GM21786 (cell line): Measurements from ENCODE around the gene COL6A1.

ENCODE experiments used
- ATAC-seq: cut with Tn5 transposase; IDR thresholded peaks from one replicate; pipeline ENCODE4 v1.9.1; 2021; ENCODE audit not compliant: unreplicated experiment

The COL6A1 gene, protein sequence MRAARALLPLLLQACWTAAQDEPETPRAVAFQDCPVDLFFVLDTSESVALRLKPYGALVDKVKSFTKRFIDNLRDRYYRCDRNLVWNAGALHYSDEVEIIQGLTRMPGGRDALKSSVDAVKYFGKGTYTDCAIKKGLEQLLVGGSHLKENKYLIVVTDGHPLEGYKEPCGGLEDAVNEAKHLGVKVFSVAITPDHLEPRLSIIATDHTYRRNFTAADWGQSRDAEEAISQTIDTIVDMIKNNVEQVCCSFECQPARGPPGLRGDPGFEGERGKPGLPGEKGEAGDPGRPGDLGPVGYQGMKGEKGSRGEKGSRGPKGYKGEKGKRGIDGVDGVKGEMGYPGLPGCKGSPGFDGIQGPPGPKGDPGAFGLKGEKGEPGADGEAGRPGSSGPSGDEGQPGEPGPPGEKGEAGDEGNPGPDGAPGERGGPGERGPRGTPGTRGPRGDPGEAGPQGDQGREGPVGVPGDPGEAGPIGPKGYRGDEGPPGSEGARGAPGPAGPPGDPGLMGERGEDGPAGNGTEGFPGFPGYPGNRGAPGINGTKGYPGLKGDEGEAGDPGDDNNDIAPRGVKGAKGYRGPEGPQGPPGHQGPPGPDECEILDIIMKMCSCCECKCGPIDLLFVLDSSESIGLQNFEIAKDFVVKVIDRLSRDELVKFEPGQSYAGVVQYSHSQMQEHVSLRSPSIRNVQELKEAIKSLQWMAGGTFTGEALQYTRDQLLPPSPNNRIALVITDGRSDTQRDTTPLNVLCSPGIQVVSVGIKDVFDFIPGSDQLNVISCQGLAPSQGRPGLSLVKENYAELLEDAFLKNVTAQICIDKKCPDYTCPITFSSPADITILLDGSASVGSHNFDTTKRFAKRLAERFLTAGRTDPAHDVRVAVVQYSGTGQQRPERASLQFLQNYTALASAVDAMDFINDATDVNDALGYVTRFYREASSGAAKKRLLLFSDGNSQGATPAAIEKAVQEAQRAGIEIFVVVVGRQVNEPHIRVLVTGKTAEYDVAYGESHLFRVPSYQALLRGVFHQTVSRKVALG

DNA sequence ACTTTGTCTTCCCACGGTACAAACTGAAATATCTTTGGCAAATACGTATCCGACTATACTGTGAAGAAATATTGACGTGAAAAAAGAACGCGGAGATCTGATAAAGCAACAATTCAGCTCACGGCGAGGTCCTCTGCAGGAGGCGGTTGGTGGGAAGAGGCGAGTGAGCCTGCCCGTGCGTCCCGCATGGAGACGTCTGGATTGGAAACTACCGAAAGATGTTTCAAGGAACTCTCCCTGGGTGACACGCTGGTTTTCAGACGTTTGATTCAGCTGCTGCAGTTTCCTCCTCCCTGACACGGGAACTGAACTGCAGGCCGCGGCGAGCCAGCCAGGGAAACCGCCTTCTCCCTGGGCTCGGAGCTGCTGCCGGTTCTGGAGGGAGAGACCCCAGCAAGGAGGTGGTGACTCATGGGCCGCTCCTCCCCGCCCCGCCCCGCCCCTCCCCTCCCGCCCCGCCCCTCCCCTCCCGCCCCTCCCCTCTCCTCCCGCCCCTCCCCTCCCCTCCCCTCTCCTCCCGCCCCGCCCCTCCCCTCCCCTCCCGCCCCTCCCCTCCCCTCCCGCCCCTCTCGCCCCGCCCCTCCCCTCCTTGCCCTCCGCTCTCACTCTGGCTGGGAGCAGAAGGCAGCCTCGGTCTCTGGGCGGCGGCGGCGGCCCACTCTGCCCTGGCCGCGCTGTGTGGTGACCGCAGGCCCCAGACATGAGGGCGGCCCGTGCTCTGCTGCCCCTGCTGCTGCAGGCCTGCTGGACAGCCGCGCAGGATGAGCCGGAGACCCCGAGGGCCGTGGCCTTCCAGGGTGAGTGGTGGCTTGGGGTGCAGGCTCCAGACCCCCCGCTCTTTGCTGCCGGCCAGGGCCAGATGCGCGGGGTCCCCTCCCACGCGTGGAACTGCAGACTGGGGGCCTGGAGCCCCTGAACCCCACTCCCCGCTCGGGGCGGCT is at the start of gene COL6A1:
Gene COL6A1 (plus strand): TSS at position 620 of the 941 bp plus-strand sequence. CDS start 81 bp downstream, at position 701.
- no peak for ATAC-seq

DNA sequence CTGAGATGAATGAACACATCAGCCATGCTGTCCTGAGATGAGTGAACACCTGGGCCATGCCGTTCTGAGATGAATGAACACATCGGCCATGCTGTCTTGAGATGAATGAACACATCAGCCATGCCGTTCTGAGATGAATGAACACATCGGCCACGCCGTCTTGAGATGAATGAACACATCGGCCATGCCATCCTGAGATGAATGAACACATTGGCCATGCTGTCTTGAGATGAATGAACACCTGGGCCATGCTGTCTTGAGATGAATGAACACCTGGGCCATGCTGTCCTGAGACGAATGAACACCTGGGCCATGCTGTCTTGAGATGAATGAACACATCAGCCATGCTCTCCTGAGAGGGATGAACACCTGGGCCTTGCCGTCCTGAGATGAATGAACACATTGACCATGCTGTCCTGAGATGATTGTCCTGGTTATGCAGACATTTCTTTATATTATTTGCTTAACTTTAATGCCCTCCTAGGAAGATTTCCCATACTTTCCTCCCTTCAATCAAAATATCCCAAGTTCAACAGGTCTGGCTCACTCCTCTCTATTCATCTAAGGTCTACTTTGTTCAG is 48.6 kb upstream of the COL6A1 start:
- ATAC-seq = no peak

DNA sequence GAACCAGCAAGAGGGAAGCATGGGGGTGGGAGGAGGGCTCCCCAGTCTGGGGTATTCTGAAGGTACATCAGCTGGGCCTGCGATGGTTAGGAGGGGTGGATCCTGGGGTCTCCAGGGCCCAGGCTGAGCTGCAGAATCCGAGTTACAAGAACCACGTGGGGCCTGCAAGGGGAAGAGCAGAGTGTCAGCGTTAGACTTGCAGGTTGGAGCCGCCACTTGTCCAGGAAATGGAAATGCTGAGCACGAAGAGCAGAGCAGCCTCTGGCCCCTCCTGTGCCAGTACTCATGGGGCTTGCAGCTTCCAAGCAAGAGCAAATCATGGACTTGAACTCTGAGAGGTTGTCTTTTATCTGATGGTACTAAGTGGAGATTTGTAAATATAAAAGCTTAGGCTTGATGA is 47.5 kb upstream of the COL6A1 start:
- no peak for ATAC-seq

DNA sequence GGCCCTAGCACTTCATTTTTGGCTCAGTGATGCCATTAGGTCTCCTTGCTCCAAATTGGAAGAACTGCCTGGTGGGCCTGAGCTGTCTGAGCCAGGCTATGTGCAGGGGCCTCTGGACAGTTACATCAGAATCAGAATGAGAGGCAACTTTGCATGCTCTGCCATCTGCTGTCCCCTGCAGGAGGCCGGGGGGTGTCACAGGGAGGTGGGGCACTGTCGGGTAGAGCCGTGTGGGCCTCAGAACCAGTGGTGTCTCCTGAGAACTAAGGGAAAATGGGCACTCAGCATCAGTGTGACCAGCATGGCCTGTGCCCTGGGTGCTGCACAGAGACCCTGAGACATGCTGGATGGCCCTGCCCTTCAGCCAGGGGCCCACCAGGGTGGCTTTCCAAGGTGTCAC is 47.0 kb upstream of the COL6A1 start:
- no peak for ATAC-seq

DNA sequence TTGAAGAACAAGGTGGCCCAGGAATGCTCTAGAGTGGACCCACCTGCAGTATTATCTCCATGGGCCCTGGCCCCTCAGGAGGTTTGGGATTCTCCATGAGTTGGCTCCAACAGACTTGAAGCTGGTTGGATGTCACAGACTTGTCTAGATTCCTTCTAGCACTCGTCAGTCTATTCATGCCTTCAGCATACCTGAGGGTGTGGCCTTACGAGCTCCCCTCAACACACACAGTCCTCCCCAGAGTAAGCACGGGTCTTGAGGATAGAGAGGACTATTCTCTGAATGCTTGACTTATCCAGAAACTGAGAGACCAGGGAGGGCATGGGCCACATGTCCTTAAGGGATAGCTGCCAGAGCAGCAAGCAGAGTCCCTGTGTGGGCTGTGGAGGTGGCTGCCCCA is 45.9 kb upstream of the COL6A1 start:
- no peak for ATAC-seq

DNA sequence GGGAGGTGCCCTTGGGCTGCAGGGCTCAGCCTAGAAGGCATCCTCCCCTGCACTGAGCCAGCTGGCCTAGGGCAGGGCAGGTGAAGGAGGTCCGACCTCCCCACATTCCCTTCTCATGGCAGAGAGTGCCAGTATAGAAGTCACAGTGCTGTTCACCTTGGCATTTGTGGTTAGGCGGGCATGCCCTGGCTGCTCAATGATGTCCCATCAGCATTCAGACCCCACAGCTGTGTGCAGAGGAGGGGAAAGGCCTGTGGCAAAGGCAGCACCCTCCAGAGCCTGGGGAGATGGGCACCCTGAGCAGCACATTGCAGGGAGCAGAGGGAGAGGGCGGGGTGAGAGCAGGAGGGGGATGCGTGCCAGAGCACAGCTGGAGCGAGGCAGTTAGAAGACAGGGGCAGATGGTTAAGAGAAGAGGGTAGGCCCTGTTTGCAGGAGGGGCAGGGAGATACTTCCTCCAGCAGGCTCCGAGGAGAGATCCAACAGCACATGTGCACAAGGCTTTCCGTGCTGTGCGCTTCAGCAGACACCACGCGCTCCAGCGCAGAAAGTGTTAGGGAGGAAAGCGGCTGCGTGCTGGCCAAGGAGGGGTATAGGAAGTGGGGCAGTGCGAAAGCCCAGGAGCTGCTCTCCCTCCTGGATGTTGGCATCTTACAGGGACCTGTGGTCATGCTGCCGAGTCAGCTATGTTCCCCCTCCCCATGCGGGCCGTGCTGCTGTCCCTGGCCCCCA is 43.7 kb upstream of the COL6A1 start:
- ATAC-seq = no peak

DNA sequence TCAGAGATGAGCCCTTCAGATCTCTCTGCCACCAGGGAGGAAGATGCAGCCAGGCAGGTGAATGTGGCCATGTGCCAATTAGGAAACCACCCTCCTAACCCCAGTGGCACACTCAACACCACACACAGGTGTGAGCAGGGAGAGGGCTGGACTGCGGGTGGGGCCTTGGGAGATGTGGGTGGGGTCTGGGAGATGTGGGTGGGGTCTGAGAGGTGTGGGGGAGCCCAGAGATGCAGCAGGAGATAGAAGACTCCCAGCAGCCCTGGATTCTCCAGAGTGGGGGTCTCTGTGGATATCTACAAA is 43.2 kb upstream of the COL6A1 start:
- no peak for ATAC-seq

DNA sequence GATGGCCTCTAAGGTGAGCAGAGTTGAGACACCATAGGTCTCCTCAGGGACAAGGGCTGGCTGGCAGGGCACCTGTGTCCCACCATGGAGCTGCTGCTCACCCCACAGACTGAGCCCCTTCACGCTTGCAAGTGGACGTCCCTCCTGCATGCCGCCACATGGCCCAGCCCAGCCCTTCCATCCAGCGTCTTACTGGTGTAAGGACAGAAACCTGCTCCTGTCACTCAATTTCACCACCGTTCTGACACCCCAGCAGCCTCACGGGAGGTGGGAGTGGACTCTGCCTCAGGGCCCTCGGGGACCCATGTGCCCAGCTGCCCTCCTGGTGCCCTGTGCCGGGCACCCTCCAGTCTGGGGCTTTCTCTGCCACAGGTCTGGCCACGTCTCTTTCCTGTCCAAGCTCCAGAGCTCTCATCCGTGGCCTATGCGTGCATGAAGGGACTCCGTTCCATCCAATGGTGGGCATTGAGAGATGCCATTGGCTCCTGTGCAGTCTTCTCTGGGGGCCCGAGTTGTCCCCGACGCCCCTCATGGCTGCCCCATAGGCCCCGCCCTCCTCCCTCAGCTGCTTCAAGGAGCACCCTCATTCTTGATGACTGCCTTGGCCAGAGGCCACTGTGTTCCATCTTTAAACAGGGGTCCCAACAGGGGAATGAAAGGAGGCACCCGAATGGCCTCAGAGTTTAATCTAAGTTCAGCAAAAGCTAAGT is 42.6 kb upstream of the COL6A1 start:
- no peak for ATAC-seq

DNA sequence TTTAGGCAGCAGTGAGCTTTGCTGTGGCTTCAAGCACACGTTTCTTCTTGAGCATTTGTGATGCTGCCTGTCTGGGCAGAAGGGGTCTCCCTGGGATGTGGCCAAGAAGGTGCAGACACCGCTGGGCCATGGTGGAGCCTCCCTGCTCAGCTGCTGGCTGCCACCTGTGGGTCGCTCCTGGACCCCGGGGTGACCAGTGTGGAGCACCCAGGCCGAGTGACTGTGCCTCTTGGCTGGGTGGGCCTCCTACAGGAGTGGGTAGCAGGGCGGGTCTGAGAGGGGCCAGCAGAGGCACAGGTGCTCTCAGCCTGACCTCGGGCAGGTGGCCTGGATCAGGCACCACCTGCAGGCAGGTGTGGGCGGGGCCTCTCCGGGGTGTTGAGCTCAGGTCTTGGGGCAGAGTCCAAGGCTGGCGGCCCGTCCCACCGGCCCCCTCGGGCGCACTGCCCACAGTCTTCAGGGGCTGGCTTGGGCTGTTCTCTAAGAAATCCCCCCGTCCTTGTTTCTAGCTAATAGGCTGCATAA is 42.0 kb upstream of the COL6A1 start:
- ATAC-seq = no peak

DNA sequence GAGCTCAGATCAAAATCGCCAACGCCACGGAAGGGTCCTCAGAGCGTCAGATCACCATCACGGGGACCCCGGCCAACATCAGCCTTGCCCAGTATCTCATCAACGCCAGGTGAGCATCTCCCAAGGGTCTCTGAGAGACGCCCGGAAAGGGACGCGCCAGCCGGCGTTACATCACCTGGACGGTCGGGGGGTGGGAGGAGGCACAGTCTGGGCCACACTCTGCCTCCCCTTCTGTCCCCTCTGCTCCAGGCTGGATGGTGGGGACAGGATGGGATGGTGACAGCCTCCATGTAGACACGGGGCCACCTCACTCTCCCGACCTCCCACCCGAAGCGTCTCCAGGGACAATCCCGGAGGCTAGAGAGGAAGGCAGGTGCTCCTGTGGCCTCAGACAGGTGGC is 41.5 kb upstream of the COL6A1 start:
- ATAC-seq = no peak

DNA sequence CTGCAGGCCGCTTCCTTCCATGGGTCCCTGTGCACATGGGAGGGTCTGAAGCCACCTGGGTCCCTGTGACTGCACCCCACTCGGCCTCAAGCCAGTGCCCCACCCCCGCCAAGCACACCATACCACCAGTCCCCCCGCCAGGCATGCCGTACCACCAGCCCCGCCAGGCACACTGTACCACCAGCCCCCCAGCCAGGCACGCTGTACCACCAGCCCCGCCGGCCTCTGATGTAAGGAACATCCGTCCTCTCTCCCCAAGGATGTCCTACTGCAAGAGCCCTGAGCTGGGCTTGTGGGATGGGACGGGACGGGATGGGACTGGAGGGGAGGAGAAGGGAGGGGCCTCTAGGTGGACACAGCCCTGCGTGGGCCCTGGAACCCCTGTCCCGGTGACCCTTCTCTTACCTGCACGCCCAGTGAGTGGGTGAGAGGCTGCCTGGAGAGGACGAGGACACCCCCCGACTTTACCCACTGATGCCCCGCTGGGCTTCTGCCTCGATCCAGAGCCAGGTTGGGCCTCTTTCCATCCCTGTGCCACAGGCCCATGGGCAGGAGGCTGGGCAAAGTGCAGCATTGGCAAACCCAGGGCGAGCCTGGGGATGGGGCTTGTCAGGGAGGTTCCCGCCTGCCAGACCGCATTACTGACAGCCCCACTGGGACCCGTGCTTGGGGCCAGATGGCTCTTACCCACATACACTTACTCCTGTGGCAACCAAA is 40.8 kb upstream of the COL6A1 start:
- no peak for ATAC-seq

DNA sequence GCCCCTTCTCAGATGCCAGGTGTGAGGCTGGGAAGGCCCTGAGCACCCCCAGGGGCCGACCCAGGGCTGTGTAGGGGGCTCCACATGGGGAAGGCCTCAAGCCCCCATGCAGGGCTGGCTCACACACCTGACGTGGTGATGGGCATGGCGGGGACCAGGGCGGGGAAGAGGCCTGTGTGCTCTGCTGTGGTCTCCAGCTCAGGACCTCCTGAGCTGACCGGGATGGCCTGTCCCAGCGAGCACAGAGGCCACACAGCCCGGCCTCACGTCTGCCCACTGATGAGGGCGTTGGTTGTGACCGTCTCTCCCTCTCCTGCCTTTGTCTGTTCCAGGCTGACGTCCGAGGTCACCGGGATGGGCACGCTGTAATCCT is 40.2 kb upstream of the COL6A1 start:
- ATAC-seq = no peak

DNA sequence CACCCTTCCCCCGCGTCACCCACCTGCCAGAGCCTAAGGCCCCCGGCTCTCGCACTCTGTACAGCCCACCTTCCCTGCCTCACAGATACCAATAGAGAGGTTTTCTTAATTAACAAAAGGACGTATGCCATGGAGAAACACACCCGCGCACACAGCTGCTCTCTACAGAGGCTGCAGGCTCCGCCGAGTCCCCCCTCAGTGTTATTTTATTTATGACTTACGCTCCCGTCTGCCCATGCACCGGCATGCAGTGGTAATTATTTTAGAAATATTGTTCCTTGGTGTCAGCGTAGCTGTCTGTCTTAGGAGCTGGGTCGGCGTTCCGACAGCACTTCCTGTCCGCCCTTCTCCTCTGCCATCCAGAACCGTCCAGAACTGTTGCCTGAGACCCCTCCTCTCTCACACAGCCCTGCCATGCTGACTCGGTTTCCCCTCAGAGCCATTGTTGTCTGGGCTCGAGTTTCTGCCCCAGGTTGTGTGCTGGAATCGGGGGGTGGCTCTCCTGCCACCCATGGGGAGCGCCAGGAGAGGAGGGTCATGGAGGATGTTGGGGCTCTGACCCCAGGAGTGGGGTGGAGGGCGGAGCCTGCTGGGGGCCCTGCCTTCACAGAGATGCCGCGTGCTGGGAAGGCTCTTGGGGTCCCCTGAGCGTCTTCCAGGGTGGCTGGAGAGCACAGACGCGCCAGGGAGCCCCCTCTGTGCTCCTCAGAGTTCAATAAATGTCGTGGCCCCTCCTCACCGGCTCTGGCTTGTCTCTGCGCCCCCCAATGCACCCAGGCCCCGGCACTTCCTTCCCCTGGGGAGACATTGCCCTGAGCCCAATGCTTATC is 39.6 kb upstream of the COL6A1 start:
- ATAC-seq = no peak

DNA sequence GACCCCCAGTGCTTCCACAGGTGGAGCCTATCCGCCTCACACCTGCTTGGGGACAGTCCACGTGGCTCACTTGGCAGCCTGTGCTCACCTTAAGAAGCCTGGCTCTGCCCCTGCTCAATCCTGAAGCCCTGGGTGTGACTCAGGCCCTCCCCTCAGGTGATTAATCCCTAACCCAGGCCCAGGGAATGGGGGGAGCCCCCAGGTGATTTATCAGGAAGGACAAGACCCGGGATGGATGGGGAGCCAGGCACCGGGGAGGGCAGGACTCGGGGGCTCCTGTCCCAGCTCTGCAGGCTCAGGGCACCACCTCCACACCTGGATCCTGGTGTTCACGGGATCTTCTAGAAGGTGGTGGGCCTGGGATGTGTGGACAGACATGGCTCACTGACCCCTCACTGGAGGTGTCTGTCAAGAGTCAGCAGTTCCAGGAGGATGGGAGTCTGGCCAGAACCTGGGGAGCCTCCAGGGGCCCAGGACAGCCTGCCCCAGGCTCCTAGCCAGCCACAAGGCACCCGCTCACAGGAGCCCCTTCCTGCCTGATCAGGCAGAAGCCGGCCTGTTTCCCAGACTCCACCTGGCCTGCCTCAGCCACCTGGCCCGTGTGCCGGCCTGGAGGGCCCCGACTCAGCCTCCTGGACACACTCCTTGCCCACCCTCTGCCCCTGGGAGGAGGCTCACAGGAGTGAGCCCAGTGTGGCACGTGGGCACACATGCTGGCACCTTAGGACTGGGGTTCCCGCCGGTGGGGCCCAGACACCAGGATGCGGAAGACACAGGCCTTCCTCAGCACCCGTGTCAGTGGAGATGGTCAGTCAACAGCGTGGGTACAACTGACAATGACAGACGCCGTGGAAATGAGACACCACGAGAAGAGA is 38.6 kb upstream of the COL6A1 start:
- ATAC-seq = no peak

DNA sequence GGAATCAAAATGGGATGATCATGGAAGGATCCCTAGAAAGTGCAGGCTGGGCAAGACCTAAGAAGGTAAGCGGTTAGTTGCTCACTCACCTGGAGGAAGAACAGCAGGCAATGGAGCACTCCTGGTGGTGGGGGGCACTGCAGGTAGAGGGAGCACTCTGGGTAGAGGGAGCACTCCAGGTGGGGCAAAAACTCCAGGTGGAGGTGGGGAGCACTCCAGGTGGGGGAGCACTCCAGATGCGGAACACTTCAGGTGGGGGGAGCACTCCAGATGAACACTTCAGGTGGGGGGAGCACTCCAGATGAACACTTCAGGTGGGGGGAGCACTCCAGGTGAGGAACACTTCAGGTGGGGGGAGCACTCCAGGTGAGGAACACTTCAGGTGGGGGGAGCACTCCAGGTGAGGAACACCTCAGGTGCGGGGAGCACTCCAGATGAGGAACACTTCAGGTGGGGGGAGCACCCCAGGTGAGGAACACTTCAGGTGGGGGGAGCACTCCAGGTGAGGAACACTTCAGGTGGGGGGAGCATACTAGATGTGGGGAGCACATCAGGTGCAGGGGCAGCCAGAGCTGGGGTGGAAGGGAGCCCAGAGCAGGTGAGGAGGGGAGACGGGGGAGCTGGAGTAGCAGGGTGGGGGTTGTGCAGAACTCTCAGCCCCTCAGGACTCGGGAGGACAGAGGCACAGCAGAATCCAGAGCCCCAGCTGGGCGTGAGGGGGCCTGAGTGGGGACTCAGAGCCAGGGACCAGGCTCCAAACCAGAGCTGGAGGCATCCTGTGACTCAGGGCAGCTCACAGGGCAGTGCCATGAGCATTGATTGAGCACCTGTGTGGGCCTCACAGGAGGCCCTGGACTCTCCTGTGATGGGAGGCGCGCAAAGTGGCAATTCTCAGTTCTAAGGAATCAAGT is 37.7 kb upstream of the COL6A1 start:
- no peak for ATAC-seq

DNA sequence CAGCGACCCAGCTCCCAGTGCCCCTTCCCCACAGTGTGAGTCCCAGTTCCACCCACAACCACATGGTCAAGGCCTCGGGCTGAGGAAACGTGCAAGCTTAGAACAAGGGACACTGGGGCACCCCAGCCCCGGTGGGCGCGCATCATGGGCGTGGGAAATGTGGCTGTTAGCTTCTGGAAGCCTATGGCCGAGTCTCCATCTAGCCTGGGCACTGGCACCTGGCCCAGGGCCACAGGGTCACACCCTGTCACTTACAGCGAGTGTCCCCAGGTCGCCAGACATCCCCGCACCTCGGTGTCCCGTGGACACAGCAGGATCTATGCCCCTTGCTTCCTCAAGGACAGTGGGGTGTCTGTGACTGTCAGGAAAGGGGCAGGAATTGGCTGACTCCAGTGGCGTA is 37.0 kb upstream of the COL6A1 start:
- ATAC-seq = no peak
